ENCODE data around the gene CNTRL. TPM values are rescaled to one million over a fixed set of nuclear protein-coding genes. Genes with fewer than 3 reads are reported as not detected.

CNTRL gene
- total RNA-seq, 1 experiment from 2014 or later, result 44.9 TPM

- Histone ChIP-seq H4K20me1 (ENCODE audit: insufficient read depth) (no peaks in the 10 kb centered on the region), H2AFZ (no peak overlapping the region), H3K4me3 (no peak overlapping the region), H3F3A (ENCODE audit: insufficient read depth, low read depth) (peaks cover 12% of the 10 kb centered on the region), H3K4me2 (peak overlapping the region; percentile 55), H3K9me3 (ENCODE audit: insufficient read depth, low read depth) (no peaks in the 10 kb centered on the region), H3K36me3 (ENCODE audit: low read depth) (no peaks in the 10 kb centered on the region), H3K4me1 (replicated peaks; ENCODE audit: insufficient read depth) (peaks cover 30% of the 10 kb centered on the region), H3K27me3 (ENCODE audit: insufficient read depth, low read depth) (no peaks in the 10 kb centered on the region), H3K9me2 (ENCODE audit: insufficient read depth) (no peaks in the 10 kb centered on the region), H3K27ac (no peak overlapping the region), H3K79me2 (ENCODE audit: low read depth) (no peaks in the 10 kb centered on the region)
- TF ChIP-seq CTCF (conservative IDR thresholded peaks at IDR 0.05), result no peak
- no peak for TF ChIP-seq EZH2 (IDR thresholded peaks at IDR 0.05; ENCODE audit: low read depth)
- BruUV-seq (replicated peaks), result no TSS peak
- ChIA-PET POLR2A (ENCODE audit: unreplicated experiment) (interaction anchor here (0.6 to 0.7 kb wide), 4 partner anchors 256 to 645 kb away, joined by 3 to 7 read pairs (median 4); no protein-coding TSS in a partner anchor), CTCF (interaction anchor here (0.9 kb wide), 1 partner anchor 169 kb away, joined by 3 read pairs; no protein-coding TSS in a partner anchor)
- intact Hi-C loops (cut with micrococcal nuclease; ENCODE audit: unreplicated experiment), result loop anchor here (1.0 to 5.0 kb wide), 4 partner anchors 32 to 233 kb away; partner anchors contain the start of genes CNTRL and RAB14
- peak; percentile 65 to 82 for DNase-seq
These were observed 80.0 kb downstream of the CNTRL start for GRCh38 chr9:121154782-121155181.

GRCh38 chr9:121156263-121156731 is 81.5 kb downstream of the CNTRL start:
- H3F3A ChIP-seq (ENCODE audit: insufficient read depth, low read depth), result peaks cover 12% of the 10 kb centered on the region
- BruUV-seq (replicated peaks), result no TSS peak
- no peak overlapping the region for H3K4me3 ChIP-seq
- no peak overlapping the region for H3K4me2 ChIP-seq
- H3K9me2 ChIP-seq (ENCODE audit: insufficient read depth), result no peaks in the 10 kb centered on the region
- no peaks in the 10 kb centered on the region for H3K9me3 ChIP-seq (ENCODE audit: insufficient read depth, low read depth)
- H3K27me3 ChIP-seq (ENCODE audit: insufficient read depth, low read depth), result no peaks in the 10 kb centered on the region
- H3K27ac ChIP-seq, result no peak overlapping the region
- CTCF ChIA-PET, result interaction anchor here (0.6 kb wide), 1 partner anchor 177 kb away, joined by 3 read pairs; no protein-coding TSS in a partner anchor
- no peak overlapping the region for H2AFZ ChIP-seq
- DNase-seq, result peak in 1 of 2 experiments; percentile 28
- H3K36me3 ChIP-seq (ENCODE audit: low read depth), result no peaks in the 10 kb centered on the region
- TF ChIP-seq EZH2 (IDR thresholded peaks at IDR 0.05; ENCODE audit: low read depth), result no peak
- no peak for TF ChIP-seq CTCF (conservative IDR thresholded peaks at IDR 0.05)
- H3K79me2 ChIP-seq (ENCODE audit: low read depth), result no peaks in the 10 kb centered on the region
- intact Hi-C loops (cut with micrococcal nuclease; ENCODE audit: unreplicated experiment), result loop anchor here (5.0 kb wide), 1 partner anchor 34 kb away; no protein-coding TSS in a partner anchor
- H4K20me1 ChIP-seq (ENCODE audit: insufficient read depth), result no peaks in the 10 kb centered on the region
- H3K4me1 ChIP-seq (replicated peaks; ENCODE audit: insufficient read depth), result peaks cover 30% of the 10 kb centered on the region
- POLR2A ChIA-PET (ENCODE audit: unreplicated experiment), result interaction anchor here (0.6 to 1.0 kb wide), 2 partner anchors 35 to 133 kb away, joined by 4 to 8 read pairs; no protein-coding TSS in a partner anchor

GRCh38 chr9:121157939-121158338 is 83.2 kb downstream of the CNTRL start:
- Histone ChIP-seq H3F3A (ENCODE audit: insufficient read depth, low read depth) (peaks cover 12% of the 10 kb centered on the region), H3K4me3 (no peak overlapping the region), H4K20me1 (ENCODE audit: insufficient read depth) (no peaks in the 10 kb centered on the region), H3K36me3 (ENCODE audit: low read depth) (peaks cover 5% of the 10 kb centered on the region; the same call in 1 of the 2 replicates), H3K27me3 (ENCODE audit: insufficient read depth, low read depth) (no peaks in the 10 kb centered on the region), H3K27ac (no peak overlapping the region), H3K4me2 (no peak overlapping the region), H3K9me2 (ENCODE audit: insufficient read depth) (no peaks in the 10 kb centered on the region), H2AFZ (no peak overlapping the region), H3K4me1 (replicated peaks; ENCODE audit: insufficient read depth) (peaks cover 27% of the 10 kb centered on the region), H3K9me3 (ENCODE audit: insufficient read depth, low read depth) (no peaks in the 10 kb centered on the region), H3K79me2 (ENCODE audit: low read depth) (no peaks in the 10 kb centered on the region)
- CTCF ChIA-PET, result no interaction called here
- TF ChIP-seq CTCF (conservative IDR thresholded peaks at IDR 0.05) (no peak), EZH2 (IDR thresholded peaks at IDR 0.05; ENCODE audit: low read depth) (no peak)
- POLR2A ChIA-PET (ENCODE audit: unreplicated experiment), result interaction anchor here (0.6 kb wide), 2 partner anchors 150 to 440 kb away, joined by 3 read pairs; no protein-coding TSS in a partner anchor
- no TSS peak for BruUV-seq (replicated peaks)
- intact Hi-C loops (cut with micrococcal nuclease; ENCODE audit: unreplicated experiment), result loop anchor here (5.0 kb wide), 1 partner anchor 36 kb away; no protein-coding TSS in a partner anchor
- no peak for DNase-seq

Measured in PC-9 (cell line).